ENCODE data around the gene SSBP2. TPM values are rescaled to one million over a fixed set of nuclear protein-coding genes. Genes with fewer than 3 reads are reported as not detected.
A peak's percentile ranks its signal among the peaks of the same experiment; 100 is the strongest.
"Not testable (repeated sequence)": the region's sequence is repeated elsewhere in the genome, so short reads cannot be mapped to it uniquely, and the experiment has no call there.

SSBP2 gene
- total RNA-seq, 1 donor from 2014 or later = 149 TPM

DNA sequence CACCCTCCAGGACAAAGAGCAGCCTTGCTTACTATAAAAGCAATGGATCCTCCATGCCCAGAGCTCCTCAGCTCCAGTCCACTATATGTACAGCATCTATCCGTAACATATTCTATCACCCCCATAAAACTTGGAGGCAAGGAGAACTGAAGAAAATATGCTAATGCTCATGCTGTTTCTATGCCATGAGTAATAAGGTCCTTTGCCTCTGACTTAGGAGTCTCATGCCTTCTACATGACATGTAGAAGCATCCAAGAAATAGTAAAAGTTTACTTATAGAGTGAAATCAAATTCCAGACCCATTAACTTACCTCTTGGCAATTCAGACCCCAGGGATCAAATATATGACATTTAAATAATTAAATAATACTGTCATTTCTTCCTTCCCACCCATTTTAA lies 33.7 kb downstream of the SSBP2 start:
- no peak for DNase-seq (ENCODE audit: low spot score)
- H3K4me1 Mint-ChIP-seq (ENCODE audit: unreplicated experiment) = peaks cover 53% of the 10 kb centered on the region
- H3K4me3 Mint-ChIP-seq (ENCODE audit: unreplicated experiment) = no peak overlapping the region
- peaks cover 5% of the 10 kb centered on the region for H3K36me3 Mint-ChIP-seq (ENCODE audit: low read depth, unreplicated experiment)
- TF ChIP-seq, protein P1, sequence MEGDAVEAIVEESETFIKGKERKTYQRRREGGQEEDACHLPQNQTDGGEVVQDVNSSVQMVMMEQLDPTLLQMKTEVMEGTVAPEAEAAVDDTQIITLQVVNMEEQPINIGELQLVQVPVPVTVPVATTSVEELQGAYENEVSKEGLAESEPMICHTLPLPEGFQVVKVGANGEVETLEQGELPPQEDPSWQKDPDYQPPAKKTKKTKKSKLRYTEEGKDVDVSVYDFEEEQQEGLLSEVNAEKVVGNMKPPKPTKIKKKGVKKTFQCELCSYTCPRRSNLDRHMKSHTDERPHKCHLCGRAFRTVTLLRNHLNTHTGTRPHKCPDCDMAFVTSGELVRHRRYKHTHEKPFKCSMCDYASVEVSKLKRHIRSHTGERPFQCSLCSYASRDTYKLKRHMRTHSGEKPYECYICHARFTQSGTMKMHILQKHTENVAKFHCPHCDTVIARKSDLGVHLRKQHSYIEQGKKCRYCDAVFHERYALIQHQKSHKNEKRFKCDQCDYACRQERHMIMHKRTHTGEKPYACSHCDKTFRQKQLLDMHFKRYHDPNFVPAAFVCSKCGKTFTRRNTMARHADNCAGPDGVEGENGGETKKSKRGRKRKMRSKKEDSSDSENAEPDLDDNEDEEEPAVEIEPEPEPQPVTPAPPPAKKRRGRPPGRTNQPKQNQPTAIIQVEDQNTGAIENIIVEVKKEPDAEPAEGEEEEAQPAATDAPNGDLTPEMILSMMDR (IDR thresholded peaks at IDR 0.05; ENCODE audit: unreplicated experiment) = no peak
- no peaks in the 10 kb centered on the region for H3K9me3 Mint-ChIP-seq (ENCODE audit: unreplicated experiment)
- H3K27me3 Mint-ChIP-seq (ENCODE audit: unreplicated experiment) = peaks cover 1% of the 10 kb centered on the region
- no peak overlapping the region for H3K27ac Mint-ChIP-seq (ENCODE audit: unreplicated experiment)

DNA sequence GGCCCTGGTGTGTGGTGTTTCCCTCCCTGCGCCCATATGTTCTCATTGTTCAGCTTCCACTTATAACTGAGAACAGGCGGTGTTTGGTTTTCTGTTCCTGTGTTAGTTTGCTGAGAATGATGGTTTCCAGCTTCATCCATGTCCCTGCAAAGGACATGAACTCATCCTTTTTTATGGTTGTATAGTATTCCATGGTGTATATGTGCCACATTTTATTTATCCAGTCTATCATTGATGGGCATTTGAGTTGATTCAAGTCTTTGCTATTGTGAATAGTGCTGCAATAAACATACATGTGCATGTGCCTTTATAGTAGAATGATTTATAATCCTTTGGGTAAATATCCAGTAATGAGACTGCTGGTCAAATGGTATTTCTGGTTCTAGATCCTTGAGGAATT lies 36.8 kb downstream of the SSBP2 start:
- DNase-seq (ENCODE audit: low spot score); H3K27me3 Mint-ChIP-seq (ENCODE audit: unreplicated experiment); H3K36me3 Mint-ChIP-seq (ENCODE audit: low read depth, unreplicated experiment); H3K9me3 Mint-ChIP-seq (ENCODE audit: unreplicated experiment); H3K27ac Mint-ChIP-seq (ENCODE audit: unreplicated experiment): not testable (repeated sequence)
- peaks cover 33% of the 10 kb centered on the region for H3K4me1 Mint-ChIP-seq (ENCODE audit: unreplicated experiment)
- peak overlapping the region; percentile 44 for H3K4me3 Mint-ChIP-seq (ENCODE audit: unreplicated experiment)

DNA sequence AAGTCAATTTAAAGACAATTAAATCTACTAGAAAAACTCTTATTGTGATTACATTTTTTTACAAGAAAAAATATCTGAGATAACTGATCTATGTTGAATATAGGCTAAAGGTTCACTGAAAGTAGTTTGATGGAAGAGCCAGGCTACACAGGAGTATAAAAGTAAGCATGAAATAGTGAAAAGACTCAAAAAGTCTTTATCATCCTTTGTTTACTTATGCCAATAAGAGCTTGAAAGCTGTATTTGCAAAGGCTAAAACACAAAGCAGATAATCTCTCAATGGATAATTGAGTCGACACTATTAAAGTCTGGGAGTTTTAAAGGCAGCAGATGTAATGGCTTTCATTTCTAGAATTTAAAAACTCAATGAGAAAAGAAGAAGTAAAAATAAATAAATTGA lies 42.0 kb downstream of the SSBP2 start:
- peaks cover 2% of the 10 kb centered on the region for H3K27me3 Mint-ChIP-seq (ENCODE audit: unreplicated experiment)
- H3K4me1 Mint-ChIP-seq (ENCODE audit: unreplicated experiment) = no peaks in the 10 kb centered on the region
- peaks cover 3% of the 10 kb centered on the region for H3K36me3 Mint-ChIP-seq (ENCODE audit: low read depth, unreplicated experiment)
- TF ChIP-seq, protein P1 (IDR thresholded peaks at IDR 0.05; ENCODE audit: unreplicated experiment) = no peak
- H3K27ac Mint-ChIP-seq (ENCODE audit: unreplicated experiment) = no peak overlapping the region
- DNase-seq (ENCODE audit: low spot score) = no peak
- no peak overlapping the region for H3K4me3 Mint-ChIP-seq (ENCODE audit: unreplicated experiment)
- no peaks in the 10 kb centered on the region for H3K9me3 Mint-ChIP-seq (ENCODE audit: unreplicated experiment)

DNA sequence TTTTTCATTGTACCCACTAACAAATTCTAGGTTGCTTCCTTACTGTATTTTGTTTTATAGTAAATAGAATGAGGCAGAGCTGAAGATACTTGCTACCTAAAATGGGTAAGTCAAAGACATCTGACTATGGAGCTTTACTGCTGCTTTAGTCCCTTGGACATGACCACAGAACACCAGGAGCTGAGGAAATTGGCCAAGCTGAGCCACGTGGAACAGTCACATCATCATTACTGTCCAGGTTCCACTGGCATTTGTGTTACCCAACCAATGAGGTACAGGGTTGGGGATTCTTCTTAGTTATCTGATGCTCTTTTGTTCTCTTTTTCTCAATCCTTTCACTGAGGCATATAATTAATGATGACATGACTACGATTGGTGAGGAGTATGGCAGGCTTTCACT lies 47.1 kb downstream of the SSBP2 start:
- Mint-ChIP-seq H3K4me3 (ENCODE audit: unreplicated experiment) (no peak overlapping the region), H3K9me3 (ENCODE audit: unreplicated experiment) (no peaks in the 10 kb centered on the region), H3K27me3 (ENCODE audit: unreplicated experiment) (peaks cover 2% of the 10 kb centered on the region), H3K36me3 (ENCODE audit: low read depth, unreplicated experiment) (peaks cover 21% of the 10 kb centered on the region), H3K27ac (ENCODE audit: unreplicated experiment) (no peak overlapping the region), H3K4me1 (ENCODE audit: unreplicated experiment) (no peaks in the 10 kb centered on the region)
- DNase-seq (ENCODE audit: low spot score) = no peak
- TF ChIP-seq, protein P1 (IDR thresholded peaks at IDR 0.05; ENCODE audit: unreplicated experiment) = no peak

DNA sequence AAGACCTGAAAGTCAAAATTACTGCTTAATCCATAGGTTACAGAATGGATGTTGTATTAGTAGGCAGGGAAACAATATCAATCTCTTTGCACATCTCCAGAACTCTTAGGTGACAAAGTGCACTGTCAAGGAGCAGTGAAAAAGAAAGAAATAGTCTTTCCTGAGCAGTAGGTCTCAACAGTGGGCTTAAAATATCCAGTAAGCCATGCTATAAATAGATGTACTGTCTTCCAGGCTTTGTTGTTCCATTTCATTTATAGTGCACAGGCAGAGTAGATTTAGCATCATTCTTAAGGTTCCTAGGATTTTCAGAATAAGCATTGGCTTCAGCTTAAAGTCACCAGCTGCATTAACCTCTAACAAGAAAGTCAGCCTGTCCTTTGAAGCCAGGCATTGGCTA lies 50.7 kb downstream of the SSBP2 start:
- Mint-ChIP-seq H3K9me3 (ENCODE audit: unreplicated experiment) (no peaks in the 10 kb centered on the region), H3K27ac (ENCODE audit: unreplicated experiment) (no peak overlapping the region), H3K27me3 (ENCODE audit: unreplicated experiment) (peaks cover 2% of the 10 kb centered on the region), H3K4me1 (ENCODE audit: unreplicated experiment) (peaks cover 10% of the 10 kb centered on the region), H3K4me3 (ENCODE audit: unreplicated experiment) (no peak overlapping the region), H3K36me3 (ENCODE audit: low read depth, unreplicated experiment) (peaks cover 22% of the 10 kb centered on the region)
- DNase-seq (ENCODE audit: low spot score) = no peak
- TF ChIP-seq, protein P1 (IDR thresholded peaks at IDR 0.05; ENCODE audit: unreplicated experiment) = no peak

DNA sequence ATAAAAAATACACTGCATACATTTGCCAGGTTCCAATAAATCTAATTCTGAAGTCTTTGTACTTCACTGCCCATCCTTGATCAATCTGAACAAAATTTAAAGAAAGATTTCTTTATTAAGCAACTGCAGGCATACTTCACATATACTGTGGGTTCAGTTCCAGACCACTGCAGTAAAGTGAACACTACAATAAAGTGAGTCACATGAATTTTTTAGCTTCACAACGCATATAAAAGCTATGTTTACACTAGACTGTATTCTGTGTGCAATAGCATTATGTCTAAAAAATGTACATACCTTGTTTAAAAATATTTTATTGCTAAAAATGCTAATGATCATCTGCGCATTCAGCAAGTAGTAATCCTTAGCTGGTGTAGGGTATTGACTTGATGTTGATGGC lies 52.1 kb downstream of the SSBP2 start:
- Mint-ChIP-seq H3K27me3 (ENCODE audit: unreplicated experiment) (no peaks in the 10 kb centered on the region), H3K36me3 (ENCODE audit: low read depth, unreplicated experiment) (peaks cover 22% of the 10 kb centered on the region)

More for the DNA sequence above, 52.1 kb downstream of the SSBP2 start:
- H3K9me3 Mint-ChIP-seq (ENCODE audit: unreplicated experiment) = no peaks in the 10 kb centered on the region
- H3K4me3 Mint-ChIP-seq (ENCODE audit: unreplicated experiment) = no peak overlapping the region
- TF ChIP-seq, protein P1 (IDR thresholded peaks at IDR 0.05; ENCODE audit: unreplicated experiment) = no peak
- peaks cover 10% of the 10 kb centered on the region for H3K4me1 Mint-ChIP-seq (ENCODE audit: unreplicated experiment)
- no peak for DNase-seq (ENCODE audit: low spot score)
- no peak overlapping the region for H3K27ac Mint-ChIP-seq (ENCODE audit: unreplicated experiment)

Measured in endothelial cell (in vitro differentiated cells).